Measurements from ENCODE around the gene FADS1. TPM values are rescaled to one million over a fixed set of nuclear protein-coding genes. Genes with fewer than 3 reads are reported as not detected.
A peak's percentile ranks its signal among the peaks of the same experiment; 100 is the strongest.

FADS1 gene
- total and polyA plus RNA-seq, 2 of the 13 experiments (the other 11 are each of a cell fraction or from before 2014, with no cell fraction given), result 91.8 to 108 TPM

DNA sequence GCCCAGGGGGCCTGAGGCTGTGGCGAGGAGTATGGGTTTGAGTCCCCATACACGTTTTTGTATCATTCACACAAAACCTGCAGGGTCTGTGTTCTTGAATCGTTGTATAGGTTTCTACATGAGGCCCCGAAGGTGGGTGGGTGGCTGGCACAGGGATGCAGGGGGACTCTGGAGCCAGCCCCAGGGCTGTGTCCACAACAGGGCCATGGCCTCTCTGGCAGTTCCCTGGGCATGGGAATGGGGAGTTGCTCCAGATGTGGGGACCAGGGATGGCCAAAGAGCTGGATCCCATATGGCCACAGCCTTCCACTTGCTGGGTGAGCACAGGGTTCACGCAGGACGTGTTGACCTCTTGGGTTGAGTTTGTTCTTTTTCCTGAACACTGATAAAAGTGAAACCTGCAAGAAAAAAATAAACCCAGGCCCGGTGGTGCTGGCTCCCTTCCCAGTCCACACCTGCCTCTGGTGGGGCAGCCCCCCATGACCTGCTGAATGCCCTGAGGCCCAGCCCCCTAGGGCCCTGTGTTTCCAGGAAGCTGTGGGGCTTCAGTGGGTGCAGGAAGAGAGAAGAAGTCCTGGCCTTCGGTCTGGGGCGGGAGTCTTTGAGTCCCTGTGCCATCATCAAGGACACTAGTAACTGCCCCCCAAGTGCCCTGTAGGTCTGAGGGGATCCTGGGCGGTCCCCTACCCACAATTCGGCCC, 48.3 kb downstream of the FADS1 start (continued):
- TF ChIP-seq, protein P1, sequence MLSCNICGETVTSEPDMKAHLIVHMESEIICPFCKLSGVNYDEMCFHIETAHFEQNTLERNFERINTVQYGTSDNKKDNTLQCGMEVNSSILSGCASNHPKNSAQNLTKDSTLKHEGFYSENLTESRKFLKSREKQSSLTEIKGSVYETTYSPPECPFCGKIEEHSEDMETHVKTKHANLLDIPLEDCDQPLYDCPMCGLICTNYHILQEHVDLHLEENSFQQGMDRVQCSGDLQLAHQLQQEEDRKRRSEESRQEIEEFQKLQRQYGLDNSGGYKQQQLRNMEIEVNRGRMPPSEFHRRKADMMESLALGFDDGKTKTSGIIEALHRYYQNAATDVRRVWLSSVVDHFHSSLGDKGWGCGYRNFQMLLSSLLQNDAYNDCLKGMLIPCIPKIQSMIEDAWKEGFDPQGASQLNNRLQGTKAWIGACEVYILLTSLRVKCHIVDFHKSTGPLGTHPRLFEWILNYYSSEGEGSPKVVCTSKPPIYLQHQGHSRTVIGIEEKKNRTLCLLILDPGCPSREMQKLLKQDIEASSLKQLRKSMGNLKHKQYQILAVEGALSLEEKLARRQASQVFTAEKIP (CRISPR knock-in tag; IDR thresholded peaks at IDR 0.05; ENCODE audit: borderline replicate concordance), result no peak
- peak; percentile 80; the same call in 1 of the 2 replicates for TF ChIP-seq ZBTB7B (CRISPR knock-in tag; IDR thresholded peaks at IDR 0.05)
- TF ChIP-seq SIN3A (IDR thresholded peaks at IDR 0.05; ENCODE audit: borderline replicate concordance, low read depth, low read length), result no peak
- TF ChIP-seq ZNF318 (CRISPR knock-in tag; IDR thresholded peaks at IDR 0.05), result peak; percentile 51; the same call in 1 of the 2 replicates
- TF ChIP-seq, protein P2, sequence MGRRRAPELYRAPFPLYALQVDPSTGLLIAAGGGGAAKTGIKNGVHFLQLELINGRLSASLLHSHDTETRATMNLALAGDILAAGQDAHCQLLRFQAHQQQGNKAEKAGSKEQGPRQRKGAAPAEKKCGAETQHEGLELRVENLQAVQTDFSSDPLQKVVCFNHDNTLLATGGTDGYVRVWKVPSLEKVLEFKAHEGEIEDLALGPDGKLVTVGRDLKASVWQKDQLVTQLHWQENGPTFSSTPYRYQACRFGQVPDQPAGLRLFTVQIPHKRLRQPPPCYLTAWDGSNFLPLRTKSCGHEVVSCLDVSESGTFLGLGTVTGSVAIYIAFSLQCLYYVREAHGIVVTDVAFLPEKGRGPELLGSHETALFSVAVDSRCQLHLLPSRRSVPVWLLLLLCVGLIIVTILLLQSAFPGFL (CRISPR knock-in tag; IDR thresholded peaks at IDR 0.05), result no peak
- TF ChIP-seq MATR3 (CRISPR knock-in tag; IDR thresholded peaks at IDR 0.05), result no peak
- no peak for TF ChIP-seq TARDBP (CRISPR knock-in tag; IDR thresholded peaks at IDR 0.05)
- TF ChIP-seq ZBTB26 (CRISPR knock-in tag; IDR thresholded peaks at IDR 0.05; ENCODE audit: borderline replicate concordance), result no peak
- peak; percentile 47; the same call in 1 of the 2 replicates for TF ChIP-seq NR2F6 (IDR thresholded peaks at IDR 0.05)
- no peak; the same call in 1 of the 2 replicates for TF ChIP-seq NR2F6 (CRISPR knock-in tag; IDR thresholded peaks at IDR 0.05)
- TF ChIP-seq LCORL (IDR thresholded peaks at IDR 0.05), result no peak
- no peak for TF ChIP-seq LCORL (CRISPR knock-in tag; IDR thresholded peaks at IDR 0.05)
- TF ChIP-seq DNMT3B (CRISPR knock-in tag; conservative IDR thresholded peaks at IDR 0.05), result no peak
- TF ChIP-seq, protein P3, sequence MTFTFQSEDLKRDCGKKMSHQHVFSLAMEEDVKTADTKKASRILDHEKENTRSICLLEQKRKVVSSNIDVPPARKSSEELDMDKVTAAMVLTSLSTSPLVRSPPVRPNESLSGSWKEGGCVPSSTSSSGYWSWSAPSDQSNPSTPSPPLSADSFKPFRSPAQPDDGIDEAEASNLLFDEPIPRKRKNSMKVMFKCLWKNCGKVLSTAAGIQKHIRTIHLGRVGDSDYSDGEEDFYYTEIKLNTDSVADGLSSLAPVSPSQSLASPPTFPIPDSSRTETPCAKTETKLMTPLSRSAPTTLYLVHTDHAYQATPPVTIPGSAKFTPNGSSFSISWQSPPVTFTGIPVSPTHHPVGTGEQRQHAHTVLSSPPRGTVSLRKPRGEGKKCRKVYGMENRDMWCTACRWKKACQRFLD (CRISPR knock-in tag; IDR thresholded peaks at IDR 0.05; ENCODE audit: borderline replicate concordance), result no peak
- TF ChIP-seq ZNF317 (CRISPR knock-in tag; IDR thresholded peaks at IDR 0.05), result no peak

Data from HepG2 (cell line).